ENCODE results near the gene TTK.

DNA sequence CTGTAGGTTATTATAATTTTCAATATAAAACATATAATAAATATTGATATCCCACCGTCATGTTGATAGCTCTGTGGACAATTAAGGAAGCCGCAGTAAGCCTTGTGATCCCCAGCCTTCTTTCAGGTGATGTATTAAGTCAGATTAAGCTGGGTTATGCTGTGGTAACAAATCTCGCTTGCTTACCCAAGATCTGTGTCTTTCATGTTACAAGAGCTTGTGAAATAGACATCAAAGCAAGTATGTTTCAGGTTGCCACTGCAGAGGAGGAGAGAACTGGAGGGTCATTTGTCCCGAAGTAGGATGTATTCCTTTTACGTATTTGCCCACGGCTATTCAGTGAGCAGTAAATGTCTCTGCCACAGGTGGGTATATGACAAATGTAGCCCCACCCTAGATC is 84.2 kb downstream of the TTK start:
- TF ChIP-seq POLR2AphosphoS5 (IDR thresholded peaks at IDR 0.05; ENCODE audit: low read depth) (no peak), EZH2 (IDR thresholded peaks at IDR 0.05; ENCODE audit: low read depth, unreplicated experiment) (no peak), EZH2phosphoT487 (IDR thresholded peaks at IDR 0.05; ENCODE audit: unreplicated experiment) (no peak), JUNB (IDR thresholded peaks at IDR 0.05; ENCODE audit: unreplicated experiment) (no peak)
- TF ChIP-seq, protein P1, sequence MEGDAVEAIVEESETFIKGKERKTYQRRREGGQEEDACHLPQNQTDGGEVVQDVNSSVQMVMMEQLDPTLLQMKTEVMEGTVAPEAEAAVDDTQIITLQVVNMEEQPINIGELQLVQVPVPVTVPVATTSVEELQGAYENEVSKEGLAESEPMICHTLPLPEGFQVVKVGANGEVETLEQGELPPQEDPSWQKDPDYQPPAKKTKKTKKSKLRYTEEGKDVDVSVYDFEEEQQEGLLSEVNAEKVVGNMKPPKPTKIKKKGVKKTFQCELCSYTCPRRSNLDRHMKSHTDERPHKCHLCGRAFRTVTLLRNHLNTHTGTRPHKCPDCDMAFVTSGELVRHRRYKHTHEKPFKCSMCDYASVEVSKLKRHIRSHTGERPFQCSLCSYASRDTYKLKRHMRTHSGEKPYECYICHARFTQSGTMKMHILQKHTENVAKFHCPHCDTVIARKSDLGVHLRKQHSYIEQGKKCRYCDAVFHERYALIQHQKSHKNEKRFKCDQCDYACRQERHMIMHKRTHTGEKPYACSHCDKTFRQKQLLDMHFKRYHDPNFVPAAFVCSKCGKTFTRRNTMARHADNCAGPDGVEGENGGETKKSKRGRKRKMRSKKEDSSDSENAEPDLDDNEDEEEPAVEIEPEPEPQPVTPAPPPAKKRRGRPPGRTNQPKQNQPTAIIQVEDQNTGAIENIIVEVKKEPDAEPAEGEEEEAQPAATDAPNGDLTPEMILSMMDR (conservative IDR thresholded peaks at IDR 0.05; ENCODE audit: low read depth in 2 of 2), result no peak
- TF ChIP-seq, protein P2, sequence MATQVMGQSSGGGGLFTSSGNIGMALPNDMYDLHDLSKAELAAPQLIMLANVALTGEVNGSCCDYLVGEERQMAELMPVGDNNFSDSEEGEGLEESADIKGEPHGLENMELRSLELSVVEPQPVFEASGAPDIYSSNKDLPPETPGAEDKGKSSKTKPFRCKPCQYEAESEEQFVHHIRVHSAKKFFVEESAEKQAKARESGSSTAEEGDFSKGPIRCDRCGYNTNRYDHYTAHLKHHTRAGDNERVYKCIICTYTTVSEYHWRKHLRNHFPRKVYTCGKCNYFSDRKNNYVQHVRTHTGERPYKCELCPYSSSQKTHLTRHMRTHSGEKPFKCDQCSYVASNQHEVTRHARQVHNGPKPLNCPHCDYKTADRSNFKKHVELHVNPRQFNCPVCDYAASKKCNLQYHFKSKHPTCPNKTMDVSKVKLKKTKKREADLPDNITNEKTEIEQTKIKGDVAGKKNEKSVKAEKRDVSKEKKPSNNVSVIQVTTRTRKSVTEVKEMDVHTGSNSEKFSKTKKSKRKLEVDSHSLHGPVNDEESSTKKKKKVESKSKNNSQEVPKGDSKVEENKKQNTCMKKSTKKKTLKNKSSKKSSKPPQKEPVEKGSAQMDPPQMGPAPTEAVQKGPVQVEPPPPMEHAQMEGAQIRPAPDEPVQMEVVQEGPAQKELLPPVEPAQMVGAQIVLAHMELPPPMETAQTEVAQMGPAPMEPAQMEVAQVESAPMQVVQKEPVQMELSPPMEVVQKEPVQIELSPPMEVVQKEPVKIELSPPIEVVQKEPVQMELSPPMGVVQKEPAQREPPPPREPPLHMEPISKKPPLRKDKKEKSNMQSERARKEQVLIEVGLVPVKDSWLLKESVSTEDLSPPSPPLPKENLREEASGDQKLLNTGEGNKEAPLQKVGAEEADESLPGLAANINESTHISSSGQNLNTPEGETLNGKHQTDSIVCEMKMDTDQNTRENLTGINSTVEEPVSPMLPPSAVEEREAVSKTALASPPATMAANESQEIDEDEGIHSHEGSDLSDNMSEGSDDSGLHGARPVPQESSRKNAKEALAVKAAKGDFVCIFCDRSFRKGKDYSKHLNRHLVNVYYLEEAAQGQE (IDR thresholded peaks at IDR 0.05; ENCODE audit: unreplicated experiment), result no peak
- TF ChIP-seq, protein P3, sequence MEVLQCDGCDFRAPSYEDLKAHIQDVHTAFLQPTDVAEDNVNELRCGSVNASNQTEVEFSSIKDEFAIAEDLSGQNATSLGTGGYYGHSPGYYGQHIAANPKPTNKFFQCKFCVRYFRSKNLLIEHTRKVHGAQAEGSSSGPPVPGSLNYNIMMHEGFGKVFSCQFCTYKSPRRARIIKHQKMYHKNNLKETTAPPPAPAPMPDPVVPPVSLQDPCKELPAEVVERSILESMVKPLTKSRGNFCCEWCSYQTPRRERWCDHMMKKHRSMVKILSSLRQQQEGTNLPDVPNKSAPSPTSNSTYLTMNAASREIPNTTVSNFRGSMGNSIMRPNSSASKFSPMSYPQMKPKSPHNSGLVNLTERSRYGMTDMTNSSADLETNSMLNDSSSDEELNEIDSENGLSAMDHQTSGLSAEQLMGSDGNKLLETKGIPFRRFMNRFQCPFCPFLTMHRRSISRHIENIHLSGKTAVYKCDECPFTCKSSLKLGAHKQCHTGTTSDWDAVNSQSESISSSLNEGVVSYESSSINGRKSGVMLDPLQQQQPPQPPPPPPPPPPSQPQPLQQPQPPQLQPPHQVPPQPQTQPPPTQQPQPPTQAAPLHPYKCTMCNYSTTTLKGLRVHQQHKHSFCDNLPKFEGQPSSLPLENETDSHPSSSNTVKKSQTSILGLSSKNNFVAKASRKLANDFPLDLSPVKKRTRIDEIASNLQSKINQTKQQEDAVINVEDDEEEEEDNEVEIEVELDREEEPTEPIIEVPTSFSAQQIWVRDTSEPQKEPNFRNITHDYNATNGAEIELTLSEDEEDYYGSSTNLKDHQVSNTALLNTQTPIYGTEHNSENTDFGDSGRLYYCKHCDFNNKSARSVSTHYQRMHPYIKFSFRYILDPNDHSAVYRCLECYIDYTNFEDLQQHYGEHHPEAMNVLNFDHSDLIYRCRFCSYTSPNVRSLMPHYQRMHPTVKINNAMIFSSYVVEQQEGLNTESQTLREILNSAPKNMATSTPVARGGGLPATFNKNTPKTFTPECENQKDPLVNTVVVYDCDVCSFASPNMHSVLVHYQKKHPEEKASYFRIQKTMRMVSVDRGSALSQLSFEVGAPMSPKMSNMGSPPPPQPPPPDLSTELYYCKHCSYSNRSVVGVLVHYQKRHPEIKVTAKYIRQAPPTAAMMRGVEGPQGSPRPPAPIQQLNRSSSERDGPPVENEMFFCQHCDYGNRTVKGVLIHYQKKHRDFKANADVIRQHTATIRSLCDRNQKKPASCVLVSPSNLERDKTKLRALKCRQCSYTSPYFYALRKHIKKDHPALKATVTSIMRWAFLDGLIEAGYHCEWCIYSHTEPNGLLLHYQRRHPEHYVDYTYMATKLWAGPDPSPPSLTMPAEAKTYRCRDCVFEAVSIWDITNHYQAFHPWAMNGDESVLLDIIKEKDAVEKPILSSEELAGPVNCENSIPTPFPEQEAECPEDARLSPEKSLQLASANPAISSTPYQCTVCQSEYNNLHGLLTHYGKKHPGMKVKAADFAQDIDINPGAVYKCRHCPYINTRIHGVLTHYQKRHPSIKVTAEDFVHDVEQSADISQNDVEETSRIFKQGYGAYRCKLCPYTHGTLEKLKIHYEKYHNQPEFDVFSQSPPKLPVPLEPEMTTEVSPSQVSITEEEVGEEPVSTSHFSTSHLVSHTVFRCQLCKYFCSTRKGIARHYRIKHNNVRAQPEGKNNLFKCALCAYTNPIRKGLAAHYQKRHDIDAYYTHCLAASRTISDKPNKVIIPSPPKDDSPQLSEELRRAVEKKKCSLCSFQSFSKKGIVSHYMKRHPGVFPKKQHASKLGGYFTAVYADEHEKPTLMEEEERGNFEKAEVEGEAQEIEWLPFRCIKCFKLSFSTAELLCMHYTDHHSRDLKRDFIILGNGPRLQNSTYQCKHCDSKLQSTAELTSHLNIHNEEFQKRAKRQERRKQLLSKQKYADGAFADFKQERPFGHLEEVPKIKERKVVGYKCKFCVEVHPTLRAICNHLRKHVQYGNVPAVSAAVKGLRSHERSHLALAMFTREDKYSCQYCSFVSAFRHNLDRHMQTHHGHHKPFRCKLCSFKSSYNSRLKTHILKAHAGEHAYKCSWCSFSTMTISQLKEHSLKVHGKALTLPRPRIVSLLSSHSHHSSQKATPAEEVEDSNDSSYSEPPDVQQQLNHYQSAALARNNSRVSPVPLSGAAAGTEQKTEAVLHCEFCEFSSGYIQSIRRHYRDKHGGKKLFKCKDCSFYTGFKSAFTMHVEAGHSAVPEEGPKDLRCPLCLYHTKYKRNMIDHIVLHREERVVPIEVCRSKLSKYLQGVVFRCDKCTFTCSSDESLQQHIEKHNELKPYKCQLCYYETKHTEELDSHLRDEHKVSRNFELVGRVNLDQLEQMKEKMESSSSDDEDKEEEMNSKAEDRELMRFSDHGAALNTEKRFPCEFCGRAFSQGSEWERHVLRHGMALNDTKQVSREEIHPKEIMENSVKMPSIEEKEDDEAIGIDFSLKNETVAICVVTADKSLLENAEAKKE (CRISPR knock-in tag; IDR thresholded peaks at IDR 0.05), result no peak
